ENCODE measurements around the gene MNT. TPM values are rescaled to one million over a fixed set of nuclear protein-coding genes. Genes with fewer than 3 reads are reported as not detected.
A peak's percentile ranks its signal among the peaks of the same experiment; 100 is the strongest.

The MNT gene
- total and polyA plus RNA-seq, 2 of the 8 experiments (the other 6 are each of a cell fraction or from before 2014, with no cell fraction given): 5.0 to 17.3 TPM

DNA sequence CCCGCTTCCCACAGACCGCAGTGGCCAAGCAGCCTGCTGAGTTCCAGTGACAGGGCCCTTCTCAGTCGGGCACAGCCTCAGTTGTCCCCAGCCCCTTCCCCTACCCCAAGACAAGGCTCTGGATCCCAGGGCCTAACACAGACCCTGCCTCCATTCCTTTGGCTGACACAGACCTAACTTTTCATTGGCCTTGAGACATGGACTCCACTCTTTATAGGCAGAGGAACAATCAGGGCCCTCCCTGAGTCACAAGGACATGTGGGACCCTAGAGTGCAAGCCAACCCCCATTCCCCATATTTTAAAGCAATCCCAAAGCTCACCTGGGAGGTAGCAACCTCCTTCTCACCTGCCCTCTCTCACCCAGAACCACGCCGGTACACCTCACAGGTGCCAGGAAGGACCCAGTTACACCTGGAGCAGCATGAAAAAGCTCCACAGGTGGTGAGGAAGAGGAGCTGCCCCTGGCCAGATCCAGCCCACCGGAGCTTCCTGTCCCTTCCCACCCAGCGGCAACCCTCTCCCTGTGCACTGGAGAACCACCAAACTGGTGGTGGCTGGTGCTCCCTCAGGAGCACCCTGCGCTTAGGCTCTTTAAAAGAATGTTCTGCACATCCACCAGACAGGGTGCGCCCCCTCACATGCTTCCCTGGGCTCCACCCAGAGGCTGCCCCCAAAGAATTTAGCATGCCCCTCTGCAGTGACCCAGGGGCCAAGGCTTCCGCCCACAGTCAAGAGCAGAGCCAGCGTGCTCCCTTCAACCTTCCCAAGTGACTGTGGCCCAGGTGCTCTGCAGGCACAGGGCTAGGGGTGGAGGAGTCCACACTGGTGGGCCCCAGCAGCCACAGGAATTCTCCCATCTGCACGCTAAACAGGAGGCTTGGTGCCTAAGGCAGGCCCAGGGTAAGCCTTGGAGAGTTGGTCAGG, 3.4 kb downstream of the MNT start:
- Histone ChIP-seq H3K27ac (ENCODE audit: low read depth, low read length) (peak overlapping the region; percentile 70; the same call in 1 of the 2 replicates), H4K20me1 (replicated peaks in 1 of 2; ENCODE audit: control insufficient read depth in 1 of 2, insufficient read depth in 2 of 2, low read length in 2 of 2) (peaks cover 8 to 18% of the 10 kb centered on the region in 2 experiments)

More for the DNA sequence above, 3.4 kb downstream of the MNT start:
- CTCF ChIA-PET (ENCODE audit: partially characterized antibody): interaction anchor here (0.6 to 8.8 kb wide), 5 partner anchors 12 to 1102 kb away, joined by 3 to 80 read pairs (median 6); no protein-coding TSS in a partner anchor
- peak overlapping the region in 1 of 4 experiments; percentile 11; a peak in 2 of 7 replicates for H3K9ac ChIP-seq (replicated peaks in 1 of 4; ENCODE audit: extremely low read depth in 1 of 4, low read depth in 3 of 4, low read length in 3 of 4)
- H3K27me3 ChIP-seq (replicated peaks in 1 of 4; ENCODE audit: control insufficient read depth in 3 of 4, extremely low read depth in 1 of 4, insufficient read depth in 3 of 4, low read length in 3 of 4): no peaks in the 10 kb centered on the region
- H2AFZ ChIP-seq (ENCODE audit: low read length): no peak overlapping the region
- peaks cover 27% of the 10 kb centered on the region for H3K23me2 ChIP-seq (ENCODE audit: low read depth, low read length)
- H3K4me1 ChIP-seq (replicated peaks in 1 of 4; ENCODE audit: control insufficient read depth in 3 of 4, insufficient read depth in 4 of 4, low read length in 3 of 4): peaks cover 11 to 44% (median 31%) of the 10 kb centered on the region in 4 experiments
- H4K5ac ChIP-seq (ENCODE audit: insufficient read length, low read depth, low read length): peak overlapping the region; percentile 59
- TF ChIP-seq TBP (IDR thresholded peaks at IDR 0.05; ENCODE audit: low read depth, low read length) (no peak), CHD2 (IDR thresholded peaks at IDR 0.05; ENCODE audit: low read length) (no peak), TAF1 (IDR thresholded peaks at IDR 0.05; ENCODE audit: low read depth, low read length) (peak; percentile 2; the same call in 1 of the 2 replicates), ZNF274 (IDR thresholded peaks at IDR 0.05; ENCODE audit: borderline replicate concordance, extremely low read depth, low read length) (no peak), EZH2 (IDR thresholded peaks at IDR 0.05; ENCODE audit: low read depth, low read length, severe bottlenecking) (no peak)
- FAIRE-seq (no peak), DNase-seq (ENCODE audit: low read depth in 1 of 2, low spot score in 2 of 2) (no peak)
- WGBS, 2 experiments (ENCODE audit: extremely low coverage in 1 of 2, insufficient coverage in 1 of 2, insufficient read length in 1 of 2, insufficient replicate concordance in 2 of 2, low coverage in 1 of 2, low lambda C conversion rate in 2 of 2, missing lambda C conversion rate in 1 of 2): 88% methylated on average over 9 of the region's 12 CpGs; no CpG with 5 or more reads in 1 of the 2 experiments
- peaks cover 24% of the 10 kb centered on the region for H3K79me1 ChIP-seq (ENCODE audit: low read depth, low read length)
- H2BK20ac ChIP-seq (ENCODE audit: low read length): peak overlapping the region; percentile 87; the same call in 1 of the 2 replicates
- H4K91ac ChIP-seq (replicated peaks; ENCODE audit: insufficient read length, low read length): peak overlapping the region; percentile 95
- peaks cover 0 to 38% of the 10 kb centered on the region in 2 experiments; a peak in 2 of 4 replicates for H3K79me2 ChIP-seq (ENCODE audit: control insufficient read depth in 1 of 2, insufficient read depth in 2 of 2, low read length in 2 of 2)
- H3K14ac ChIP-seq (ENCODE audit: insufficient read length): no peak overlapping the region
- H3K56ac ChIP-seq (replicated peaks; ENCODE audit: insufficient read length, low read depth, low read length): no peak overlapping the region
- peak overlapping the region; percentile 96; the same call in 1 of the 2 replicates for H2BK5ac ChIP-seq (ENCODE audit: low read depth, low read length)
- peak overlapping the region; percentile 97 for H2AK5ac ChIP-seq (ENCODE audit: low read depth, low read length)
- H4K8ac ChIP-seq (ENCODE audit: extremely low read depth, insufficient read depth, low read length): peak overlapping the region; percentile 28; the same call in 1 of the 2 replicates
- peak overlapping the region; percentile 30 for H2BK120ac ChIP-seq (replicated peaks; ENCODE audit: low read depth, low read length)
- H3K4ac ChIP-seq (replicated peaks; ENCODE audit: insufficient read length, low read depth, low read length): peak overlapping the region; percentile 74
- H2BK15ac ChIP-seq (ENCODE audit: low read length): peak overlapping the region; percentile 75
- POLR2A ChIA-PET (ENCODE audit: partially characterized antibody): interaction anchor here (0.6 to 8.8 kb wide), 8 partner anchors 11 to 325 kb away, joined by 3 to 193 read pairs (median 3); partner anchors contain the start of genes SGSM2, SMG6 and TSR1
- H3K9me3 ChIP-seq (ENCODE audit: insufficient read depth in 2 of 2, low read depth in 1 of 2, low read length in 1 of 2): no peaks in the 10 kb centered on the region
- H3K4me2 ChIP-seq (ENCODE audit: insufficient read depth in 1 of 2, low read depth in 2 of 2, low read length in 2 of 2): peak overlapping the region; percentile 94 to 98
- H3K23ac ChIP-seq (ENCODE audit: insufficient read length): peak overlapping the region; percentile 7
- H3K36me3 ChIP-seq (ENCODE audit: control insufficient read depth in 2 of 4, insufficient read depth in 4 of 4, low read length in 3 of 4): no peaks in the 10 kb centered on the region
- H3K4me3 ChIP-seq (ENCODE audit: extremely low read depth in 1 of 4, insufficient read depth in 2 of 4, low read depth in 3 of 4, low read length in 4 of 4): peak overlapping the region in 3 of 4 experiments; percentile 43 to 96 (median 48); a peak in 4 of 8 replicates
- H2BK12ac ChIP-seq (ENCODE audit: low read depth, low read length): peak overlapping the region; percentile 99
- peak overlapping the region; percentile 83 for H3K18ac ChIP-seq (ENCODE audit: extremely low read depth, low read length)
